ENCODE data around the gene LSS. TPM values are rescaled to one million over a fixed set of nuclear protein-coding genes. Genes with fewer than 3 reads are reported as not detected.
A peak's percentile ranks its signal among the peaks of the same experiment; 100 is the strongest.

The LSS gene
- total RNA-seq (2021) (79.9 to 101 TPM (median 92.6 TPM) in 3 replicates), Bru-seq, nascent RNA (percentile 63 among the genes with signal in this experiment)
- long read RNA-seq, experiment 1, full-length matches to known transcripts: 278 of 528 reads
- long read RNA-seq, experiment 1, partial matches to known transcripts: 160 of 528 reads
- long read RNA-seq, experiment 1, other reads (novel, unspliced or antisense): 90 of 528 reads
- long read RNA-seq, experiment 2, full-length matches to known transcripts: 11 of 93 reads
- long read RNA-seq, experiment 2, partial matches to known transcripts: 22 of 93 reads
- long read RNA-seq, experiment 2, other reads (novel, unspliced or antisense): 60 of 93 reads
- long read RNA-seq, experiment 3, partial matches to known transcripts: 0 of 7 reads
- long read RNA-seq, experiment 3, other reads (novel, unspliced or antisense): 7 of 7 reads

DNA sequence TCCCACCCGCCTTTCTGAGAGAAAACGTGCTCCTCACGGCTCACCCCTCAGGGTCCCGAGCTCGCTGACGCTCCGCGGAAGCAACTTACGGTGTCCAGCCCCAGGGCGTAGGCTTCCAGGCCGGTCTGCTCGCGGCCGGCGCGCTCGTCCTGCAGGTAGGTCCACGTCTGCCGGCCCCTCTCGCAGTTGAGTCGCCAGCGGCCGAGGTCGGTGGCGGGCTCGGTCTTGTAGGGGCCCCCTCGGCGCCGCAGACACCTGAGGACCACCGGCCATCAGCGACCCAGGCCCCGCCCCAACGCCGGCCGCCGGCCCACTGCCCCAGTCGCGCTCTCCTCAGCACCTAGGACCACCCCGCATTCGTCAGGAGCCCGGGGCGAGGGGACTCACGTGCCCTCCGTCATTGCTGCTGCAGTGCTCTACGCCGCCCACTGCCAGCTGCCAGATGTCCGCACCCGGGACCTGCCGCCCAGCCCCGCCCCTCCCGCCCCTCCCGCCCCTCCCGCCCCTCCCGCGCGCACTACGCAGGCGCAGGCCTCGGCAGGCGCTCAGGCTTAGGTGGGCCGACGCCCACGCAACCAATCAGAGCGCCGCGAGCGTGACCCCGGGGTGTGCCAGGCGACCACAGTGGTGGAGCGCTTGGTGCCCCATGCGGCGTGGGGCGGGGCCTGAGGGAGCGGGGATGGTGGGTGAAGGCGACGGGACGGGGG is at the start of gene LSS:
Gene LSS (minus strand): TSS at position 430 of the 707 bp plus-strand sequence. CDS start 29 bp downstream, at position 401.
- ATAC-seq (peak; percentile 97), DNase-seq (ENCODE audit: low spot score) (peak; percentile 99)
- Mint-ChIP-seq H3K27me3 (ENCODE audit: low read depth) (peaks cover 22% of the 10 kb centered on the region), H3K27ac (peak within 1 kb of the TSS; percentile 99), H3K9me3 (peaks cover 51% of the 10 kb centered on the region), H3K4me3 (peak within 1 kb of the TSS; percentile 89), H3K36me3 (peaks cover 73% of the 10 kb centered on the region), H3K4me1 (peaks cover 27% of the 10 kb centered on the region)
- POLR2A ChIA-PET: no interaction called here
- CTCF ChIA-PET: interaction anchor here (0.9 to 2.4 kb wide), 5 partner anchors 12 to 151 kb away, joined by 3 to 11 read pairs (median 3); no protein-coding TSS in a partner anchor
- TF ChIP-seq FOXP1 (CRISPR knock-in tag; IDR thresholded peaks at IDR 0.05; ENCODE audit: borderline replicate concordance) (peak; percentile 95), E2F4 (CRISPR knock-in tag; IDR thresholded peaks at IDR 0.05; ENCODE audit: borderline replicate concordance, low read depth) (0 out of 2 replicates have a peak, but pooled peaks have one; percentile 28), CREB1 (CRISPR knock-in tag; IDR thresholded peaks at IDR 0.05) (peak; percentile 74), NFATC4 (CRISPR knock-in tag; IDR thresholded peaks at IDR 0.05) (no peak), ELF4 (CRISPR knock-in tag; IDR thresholded peaks at IDR 0.05; ENCODE audit: low read depth) (0 out of 2 replicates have a peak, but pooled peaks have one; percentile 63), ZNF219 (CRISPR knock-in tag; IDR thresholded peaks at IDR 0.05; ENCODE audit: borderline replicate concordance) (no peak; the same call in 1 of the 2 replicates), ZNF317 (CRISPR knock-in tag; IDR thresholded peaks at IDR 0.05; ENCODE audit: borderline replicate concordance, low read depth) (peak; percentile 50; the same call in 1 of the 2 replicates), ZNF396 (CRISPR knock-in tag; IDR thresholded peaks at IDR 0.05; ENCODE audit: borderline replicate concordance) (no peak), RELA (CRISPR knock-in tag; IDR thresholded peaks at IDR 0.05; ENCODE audit: borderline replicate concordance) (peak; percentile 93; the same call in 1 of the 2 replicates), TEAD4 (CRISPR knock-in tag; IDR thresholded peaks at IDR 0.05) (0 out of 2 replicates have a peak, but pooled peaks have one; percentile 54), ATF6 (CRISPR knock-in tag; IDR thresholded peaks at IDR 0.05) (no peak), ESRRA (CRISPR knock-in tag; IDR thresholded peaks at IDR 0.05; ENCODE audit: borderline replicate concordance) (peak; percentile 81), GRHL2 (CRISPR knock-in tag; IDR thresholded peaks at IDR 0.05; ENCODE audit: insufficient replicate concordance, severe bottlenecking) (no peak), ZNF416 (CRISPR knock-in tag; IDR thresholded peaks at IDR 0.05) (no peak), CREM (CRISPR knock-in tag; IDR thresholded peaks at IDR 0.05) (peak; percentile 59; the same call in 1 of the 2 replicates), SP1 (CRISPR knock-in tag; conservative IDR thresholded peaks at IDR 0.05) (peak; percentile 75; the same call in 1 of the 2 replicates), GABPB1 (CRISPR knock-in tag; IDR thresholded peaks at IDR 0.05) (0 out of 2 replicates have a peak, but pooled peaks have one; percentile 20)
- TF ChIP-seq, protein P1, sequence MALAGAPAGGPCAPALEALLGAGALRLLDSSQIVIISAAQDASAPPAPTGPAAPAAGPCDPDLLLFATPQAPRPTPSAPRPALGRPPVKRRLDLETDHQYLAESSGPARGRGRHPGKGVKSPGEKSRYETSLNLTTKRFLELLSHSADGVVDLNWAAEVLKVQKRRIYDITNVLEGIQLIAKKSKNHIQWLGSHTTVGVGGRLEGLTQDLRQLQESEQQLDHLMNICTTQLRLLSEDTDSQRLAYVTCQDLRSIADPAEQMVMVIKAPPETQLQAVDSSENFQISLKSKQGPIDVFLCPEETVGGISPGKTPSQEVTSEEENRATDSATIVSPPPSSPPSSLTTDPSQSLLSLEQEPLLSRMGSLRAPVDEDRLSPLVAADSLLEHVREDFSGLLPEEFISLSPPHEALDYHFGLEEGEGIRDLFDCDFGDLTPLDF (CRISPR knock-in tag; IDR thresholded peaks at IDR 0.05): peak; percentile 70
- TF ChIP-seq, protein P2, sequence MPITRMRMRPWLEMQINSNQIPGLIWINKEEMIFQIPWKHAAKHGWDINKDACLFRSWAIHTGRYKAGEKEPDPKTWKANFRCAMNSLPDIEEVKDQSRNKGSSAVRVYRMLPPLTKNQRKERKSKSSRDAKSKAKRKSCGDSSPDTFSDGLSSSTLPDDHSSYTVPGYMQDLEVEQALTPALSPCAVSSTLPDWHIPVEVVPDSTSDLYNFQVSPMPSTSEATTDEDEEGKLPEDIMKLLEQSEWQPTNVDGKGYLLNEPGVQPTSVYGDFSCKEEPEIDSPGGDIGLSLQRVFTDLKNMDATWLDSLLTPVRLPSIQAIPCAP (CRISPR knock-in tag; IDR thresholded peaks at IDR 0.05): 0 out of 2 replicates have a peak, but pooled peaks have one; percentile 47
- TF ChIP-seq, protein P3, sequence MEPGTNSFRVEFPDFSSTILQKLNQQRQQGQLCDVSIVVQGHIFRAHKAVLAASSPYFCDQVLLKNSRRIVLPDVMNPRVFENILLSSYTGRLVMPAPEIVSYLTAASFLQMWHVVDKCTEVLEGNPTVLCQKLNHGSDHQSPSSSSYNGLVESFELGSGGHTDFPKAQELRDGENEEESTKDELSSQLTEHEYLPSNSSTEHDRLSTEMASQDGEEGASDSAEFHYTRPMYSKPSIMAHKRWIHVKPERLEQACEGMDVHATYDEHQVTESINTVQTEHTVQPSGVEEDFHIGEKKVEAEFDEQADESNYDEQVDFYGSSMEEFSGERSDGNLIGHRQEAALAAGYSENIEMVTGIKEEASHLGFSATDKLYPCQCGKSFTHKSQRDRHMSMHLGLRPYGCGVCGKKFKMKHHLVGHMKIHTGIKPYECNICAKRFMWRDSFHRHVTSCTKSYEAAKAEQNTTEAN (CRISPR knock-in tag; IDR thresholded peaks at IDR 0.05): peak; percentile 77; the same call in 1 of the 2 replicates
- TF ChIP-seq, protein P4, sequence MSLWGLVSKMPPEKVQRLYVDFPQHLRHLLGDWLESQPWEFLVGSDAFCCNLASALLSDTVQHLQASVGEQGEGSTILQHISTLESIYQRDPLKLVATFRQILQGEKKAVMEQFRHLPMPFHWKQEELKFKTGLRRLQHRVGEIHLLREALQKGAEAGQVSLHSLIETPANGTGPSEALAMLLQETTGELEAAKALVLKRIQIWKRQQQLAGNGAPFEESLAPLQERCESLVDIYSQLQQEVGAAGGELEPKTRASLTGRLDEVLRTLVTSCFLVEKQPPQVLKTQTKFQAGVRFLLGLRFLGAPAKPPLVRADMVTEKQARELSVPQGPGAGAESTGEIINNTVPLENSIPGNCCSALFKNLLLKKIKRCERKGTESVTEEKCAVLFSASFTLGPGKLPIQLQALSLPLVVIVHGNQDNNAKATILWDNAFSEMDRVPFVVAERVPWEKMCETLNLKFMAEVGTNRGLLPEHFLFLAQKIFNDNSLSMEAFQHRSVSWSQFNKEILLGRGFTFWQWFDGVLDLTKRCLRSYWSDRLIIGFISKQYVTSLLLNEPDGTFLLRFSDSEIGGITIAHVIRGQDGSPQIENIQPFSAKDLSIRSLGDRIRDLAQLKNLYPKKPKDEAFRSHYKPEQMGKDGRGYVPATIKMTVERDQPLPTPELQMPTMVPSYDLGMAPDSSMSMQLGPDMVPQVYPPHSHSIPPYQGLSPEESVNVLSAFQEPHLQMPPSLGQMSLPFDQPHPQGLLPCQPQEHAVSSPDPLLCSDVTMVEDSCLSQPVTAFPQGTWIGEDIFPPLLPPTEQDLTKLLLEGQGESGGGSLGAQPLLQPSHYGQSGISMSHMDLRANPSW (CRISPR knock-in tag; conservative IDR thresholded peaks at IDR 0.05; ENCODE audit: low read depth): no peak
- TF ChIP-seq, protein P5, sequence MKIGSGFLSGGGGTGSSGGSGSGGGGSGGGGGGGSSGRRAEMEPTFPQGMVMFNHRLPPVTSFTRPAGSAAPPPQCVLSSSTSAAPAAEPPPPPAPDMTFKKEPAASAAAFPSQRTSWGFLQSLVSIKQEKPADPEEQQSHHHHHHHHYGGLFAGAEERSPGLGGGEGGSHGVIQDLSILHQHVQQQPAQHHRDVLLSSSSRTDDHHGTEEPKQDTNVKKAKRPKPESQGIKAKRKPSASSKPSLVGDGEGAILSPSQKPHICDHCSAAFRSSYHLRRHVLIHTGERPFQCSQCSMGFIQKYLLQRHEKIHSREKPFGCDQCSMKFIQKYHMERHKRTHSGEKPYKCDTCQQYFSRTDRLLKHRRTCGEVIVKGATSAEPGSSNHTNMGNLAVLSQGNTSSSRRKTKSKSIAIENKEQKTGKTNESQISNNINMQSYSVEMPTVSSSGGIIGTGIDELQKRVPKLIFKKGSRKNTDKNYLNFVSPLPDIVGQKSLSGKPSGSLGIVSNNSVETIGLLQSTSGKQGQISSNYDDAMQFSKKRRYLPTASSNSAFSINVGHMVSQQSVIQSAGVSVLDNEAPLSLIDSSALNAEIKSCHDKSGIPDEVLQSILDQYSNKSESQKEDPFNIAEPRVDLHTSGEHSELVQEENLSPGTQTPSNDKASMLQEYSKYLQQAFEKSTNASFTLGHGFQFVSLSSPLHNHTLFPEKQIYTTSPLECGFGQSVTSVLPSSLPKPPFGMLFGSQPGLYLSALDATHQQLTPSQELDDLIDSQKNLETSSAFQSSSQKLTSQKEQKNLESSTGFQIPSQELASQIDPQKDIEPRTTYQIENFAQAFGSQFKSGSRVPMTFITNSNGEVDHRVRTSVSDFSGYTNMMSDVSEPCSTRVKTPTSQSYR (CRISPR knock-in tag; IDR thresholded peaks at IDR 0.05): peak; percentile 73

All from WTC11 (cell line).